HFF-Myc (cell line): Measurements from ENCODE around the gene RGS9BP.
"Not testable (repeated sequence)": the region's sequence is repeated elsewhere in the genome, so short reads cannot be mapped to it uniquely, and the experiment has no call there.

Experiments
- DNase-seq: peaks from one replicate; pipeline ENCODE4 v3.0.0-alpha.2; 2011; ENCODE audit warnings: low read depth; ENCODE audit errors: extremely low read depth
- H3K4me3 ChIP-seq: replicated peaks from 2 replicates; pipeline ENCODE4 v1.5.1; 2011; ENCODE audit warnings: low read depth, mild to moderate bottlenecking, control low read depth, low read length
- TF ChIP-seq, protein P1 (sequence below): IDR thresholded peaks from 2 replicates; pipeline ENCODE4 v1.5.1; 2012; ENCODE audit warnings: mild to moderate bottlenecking, low read depth, low read length, control low read depth; ENCODE audit errors: missing control alignments

RGS9BP gene

DNA sequence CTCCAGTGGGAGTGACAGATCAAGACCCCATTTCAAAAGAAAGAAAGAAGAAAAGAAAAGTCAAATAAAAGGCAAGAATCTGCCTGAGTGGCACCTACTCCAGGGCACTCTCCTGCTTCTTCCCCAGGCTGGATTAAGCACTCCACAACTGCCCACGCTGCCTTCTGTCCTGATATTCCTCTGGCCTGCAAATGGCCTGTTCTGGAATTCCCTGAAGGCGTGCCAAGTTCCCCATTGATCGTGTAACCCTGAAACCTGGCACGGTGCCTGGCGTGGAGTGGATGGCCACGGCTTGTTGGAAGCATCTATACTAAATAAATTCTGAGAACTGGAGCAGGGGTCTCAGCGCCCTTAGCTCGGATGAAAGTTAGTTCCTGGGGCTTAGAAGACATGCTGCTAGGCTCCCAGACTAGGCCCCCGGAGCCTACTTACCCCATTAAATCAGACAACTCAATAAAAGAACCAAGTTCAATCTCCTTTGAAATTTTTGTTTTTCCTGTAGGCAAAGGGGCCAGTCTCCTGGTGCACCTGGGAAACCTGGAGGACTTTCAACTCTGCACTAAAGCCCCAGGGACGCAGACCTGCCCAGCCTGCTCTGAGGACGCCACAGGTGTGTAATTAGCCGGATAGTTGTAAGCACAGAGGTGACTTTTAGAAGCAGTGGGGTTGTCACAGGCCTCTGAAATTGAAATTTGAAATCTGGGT, 22.6 kb upstream of the RGS9BP start:
- DNase-seq = peak; percentile 22
- TF ChIP-seq, protein P1, sequence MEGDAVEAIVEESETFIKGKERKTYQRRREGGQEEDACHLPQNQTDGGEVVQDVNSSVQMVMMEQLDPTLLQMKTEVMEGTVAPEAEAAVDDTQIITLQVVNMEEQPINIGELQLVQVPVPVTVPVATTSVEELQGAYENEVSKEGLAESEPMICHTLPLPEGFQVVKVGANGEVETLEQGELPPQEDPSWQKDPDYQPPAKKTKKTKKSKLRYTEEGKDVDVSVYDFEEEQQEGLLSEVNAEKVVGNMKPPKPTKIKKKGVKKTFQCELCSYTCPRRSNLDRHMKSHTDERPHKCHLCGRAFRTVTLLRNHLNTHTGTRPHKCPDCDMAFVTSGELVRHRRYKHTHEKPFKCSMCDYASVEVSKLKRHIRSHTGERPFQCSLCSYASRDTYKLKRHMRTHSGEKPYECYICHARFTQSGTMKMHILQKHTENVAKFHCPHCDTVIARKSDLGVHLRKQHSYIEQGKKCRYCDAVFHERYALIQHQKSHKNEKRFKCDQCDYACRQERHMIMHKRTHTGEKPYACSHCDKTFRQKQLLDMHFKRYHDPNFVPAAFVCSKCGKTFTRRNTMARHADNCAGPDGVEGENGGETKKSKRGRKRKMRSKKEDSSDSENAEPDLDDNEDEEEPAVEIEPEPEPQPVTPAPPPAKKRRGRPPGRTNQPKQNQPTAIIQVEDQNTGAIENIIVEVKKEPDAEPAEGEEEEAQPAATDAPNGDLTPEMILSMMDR = no peak
- H3K4me3 ChIP-seq = no peak overlapping the region

DNA sequence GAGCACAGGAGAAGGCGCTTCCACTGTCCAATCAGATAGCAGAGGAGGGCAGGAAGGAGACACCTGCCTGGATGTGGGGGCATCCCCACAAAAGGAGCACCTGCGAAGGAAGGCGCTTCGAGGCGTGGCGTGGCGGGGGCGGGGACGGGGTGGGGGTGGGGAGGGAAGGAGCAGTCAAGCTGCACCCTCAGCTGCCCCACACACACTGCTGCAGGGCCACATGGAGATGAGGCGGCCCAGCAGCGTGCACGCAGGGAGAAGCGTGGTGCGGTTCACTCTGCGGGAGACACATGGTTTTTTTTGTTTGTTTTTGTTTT, 22.1 kb upstream of the RGS9BP start:
- no peak overlapping the region for H3K4me3 ChIP-seq
- no peak for DNase-seq
- TF ChIP-seq, protein P1 = no peak

DNA sequence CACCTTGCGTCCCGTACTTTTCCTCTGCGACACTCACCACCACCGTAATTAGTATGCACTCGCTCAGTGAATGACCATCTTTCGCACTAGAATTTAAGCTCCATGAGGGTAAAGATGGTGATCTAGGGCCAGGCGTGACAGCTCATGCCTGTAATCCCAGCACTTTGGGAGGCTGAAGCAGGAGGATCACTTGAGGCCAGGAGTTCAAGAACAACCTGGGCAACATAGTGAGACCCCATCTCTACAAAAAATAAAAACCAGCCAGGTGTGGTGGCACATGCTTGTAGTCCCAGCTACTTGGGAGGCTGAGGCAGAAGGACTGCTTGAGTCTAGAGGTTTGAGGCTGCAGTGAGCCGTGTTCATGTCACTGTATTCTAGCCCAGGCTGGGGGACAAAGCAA, 19.3 kb upstream of the RGS9BP start:
- H3K4me3 ChIP-seq, DNase-seq: not testable (repeated sequence)

DNA sequence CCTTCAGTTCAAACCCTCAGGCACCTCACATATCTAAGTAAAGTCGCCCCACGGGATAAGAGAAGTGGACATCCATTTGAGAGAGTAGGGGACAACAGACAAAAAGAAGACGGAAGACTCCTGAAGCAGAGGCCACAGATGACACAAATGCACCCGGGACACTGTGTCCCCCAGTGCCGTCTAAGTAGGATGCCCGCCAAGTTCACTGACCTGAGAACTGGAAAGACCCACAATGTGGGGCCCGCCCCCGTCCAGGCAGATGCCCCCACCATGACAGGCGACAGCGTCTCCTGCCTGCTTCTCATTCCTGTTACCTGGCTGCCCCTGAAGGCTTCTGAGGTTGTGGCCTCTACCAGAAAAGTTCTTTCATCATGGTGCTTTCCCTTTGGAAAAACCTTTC, 17.6 kb upstream of the RGS9BP start:
- no peak for DNase-seq
- no peak overlapping the region for H3K4me3 ChIP-seq
- TF ChIP-seq, protein P1 = no peak

DNA sequence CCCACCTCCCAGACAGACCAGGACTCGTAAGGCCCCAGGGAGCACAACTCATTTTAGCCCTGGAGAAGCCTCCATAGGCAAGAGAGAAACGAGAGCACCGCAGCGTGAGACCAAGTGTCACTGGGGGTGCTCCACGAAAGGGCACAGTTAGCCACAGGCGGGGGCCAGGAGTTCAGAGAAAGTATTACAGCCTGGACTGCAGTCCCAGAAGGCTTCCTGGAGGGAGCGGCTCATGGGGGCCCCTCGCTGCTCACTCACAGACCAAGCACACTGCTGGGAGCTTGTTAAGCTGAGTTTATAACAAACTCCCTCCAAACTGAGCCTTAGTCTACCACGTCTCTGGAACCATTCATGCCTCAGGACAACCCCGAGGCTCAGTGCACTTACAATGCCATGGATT, 17.1 kb upstream of the RGS9BP start:
- TF ChIP-seq, protein P1 = no peak

DNA sequence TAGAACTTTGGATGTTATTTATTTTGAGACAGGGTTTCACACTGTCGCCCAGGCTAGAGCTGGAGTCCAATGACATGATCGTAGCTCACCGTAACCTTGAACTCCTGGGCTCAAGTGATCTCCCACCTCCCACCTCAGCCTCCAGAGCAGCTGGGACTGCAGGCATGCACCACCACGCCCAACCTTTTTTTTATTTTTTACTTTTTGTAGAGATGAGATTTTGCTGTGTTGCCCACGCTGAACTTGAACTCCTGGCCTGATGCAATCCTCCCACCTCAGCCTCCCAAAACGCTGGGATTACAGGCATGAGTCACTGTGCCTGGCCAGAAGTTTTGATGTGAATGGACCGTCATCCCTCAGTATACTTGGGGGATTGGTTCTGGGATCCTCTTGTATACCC, 14.3 kb upstream of the RGS9BP start:
- TF ChIP-seq, protein P1 = no peak
- DNase-seq = no peak
- no peak overlapping the region for H3K4me3 ChIP-seq

More for the DNA sequence above, 17.1 kb upstream of the RGS9BP start:
- no peak overlapping the region for H3K4me3 ChIP-seq
- no peak for DNase-seq

DNA sequence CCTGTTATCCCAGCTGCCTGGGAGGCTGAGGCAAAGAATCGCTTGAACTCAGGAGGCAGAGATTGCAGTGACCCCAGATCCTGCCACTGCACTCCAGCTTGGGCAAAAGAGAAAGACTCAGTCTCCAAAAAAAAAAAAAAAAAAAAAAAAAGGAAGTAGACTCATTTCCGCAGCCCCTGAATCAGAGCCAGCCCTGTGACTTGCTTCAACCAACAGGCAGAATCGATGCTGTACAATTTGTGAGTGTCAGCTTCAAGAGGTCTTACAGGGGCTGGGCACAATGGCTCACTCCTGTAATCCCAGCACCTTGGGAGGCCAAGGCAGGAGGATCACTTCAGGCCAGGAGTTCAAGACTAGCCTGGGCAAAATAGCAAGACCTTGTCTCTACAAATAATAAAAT, 13.5 kb upstream of the RGS9BP start:
- TF ChIP-seq, protein P1 = no peak
- no peak for DNase-seq

More for the DNA sequence above, 13.5 kb upstream of the RGS9BP start:
- no peak overlapping the region for H3K4me3 ChIP-seq
